Kidney (tissue), 14 donors: ENCODE results near the gene PDHX. TPM values are rescaled to one million over a fixed set of nuclear protein-coding genes. Genes with fewer than 3 reads are reported as not detected.
A peak's percentile ranks its signal among the peaks of the same experiment; 100 is the strongest.

ENCODE experiments used
- DNase-seq, 5 donors: peaks; one replicate each; pipeline ENCODE4 v3.0.0-alpha.2; 2013 to 2020
- FAIRE-seq: peaks from 2 replicates; lab custom pipeline; 2012; peaks lifted over from hg19 to GRCh38; lab: Jason Lieb, UNC
- H3K27ac ChIP-seq, 2 donors: one replicate each; pipeline ENCODE4 v1.7.0; 2013; ENCODE audit warnings: low read depth in 2 of 2, low read length in 2 of 2, inconsistent platforms in 1 of 2
- H3K27me3 ChIP-seq: one replicate; pipeline ENCODE4 v1.7.1; 2013; ENCODE audit warnings: low read length, inconsistent platforms; ENCODE audit not compliant: control insufficient read depth, insufficient read depth
- H3K36me3 ChIP-seq, 3 donors: one replicate each; pipeline versions ENCODE4 v1.7.0 to v1.7.1; 2013; ENCODE audit warnings: low read length in 3 of 3, control low read depth in 1 of 3, inconsistent platforms in 1 of 3; ENCODE audit not compliant: insufficient read depth in 3 of 3, control insufficient read depth in 2 of 3
- H3K4me1 ChIP-seq, 3 donors: one replicate each; pipeline versions ENCODE4 v1.7.0 to v1.7.1; 2013; ENCODE audit warnings: low read length in 3 of 3, inconsistent platforms in 1 of 3, low read depth in 1 of 3; ENCODE audit not compliant: control insufficient read depth in 2 of 3, insufficient read depth in 2 of 3
- H3K4me3 ChIP-seq, 3 donors: one replicate each; pipeline versions ENCODE4 v1.7.0 to v1.8.1; 2013; ENCODE audit warnings: low read length in 3 of 3, control low read depth in 1 of 3, inconsistent platforms in 1 of 3
- H3K9ac ChIP-seq, 3 donors: one replicate each; pipeline versions ENCODE4 v1.7.0 to v1.7.1; 2013; ENCODE audit warnings: low read length in 3 of 3, control low read depth in 1 of 3, inconsistent platforms in 1 of 3
- H3K9me3 ChIP-seq, 3 donors: one replicate each; pipeline versions ENCODE4 v1.7.0 to v1.7.1; 2013; ENCODE audit warnings: low read length in 3 of 3, control low read depth in 1 of 3, inconsistent platforms in 1 of 3; ENCODE audit not compliant: control insufficient read depth in 2 of 3, insufficient read depth in 1 of 3
- intact Hi-C: fragments of 100-400 bp; cut with DNase I; formaldehyde crosslinking; loops from one replicate; pipeline ENCODE4 v1.11.1; 2022
- polyA plus RNA-seq: library from polyadenylated mRNA; stranded (reverse); fragments of 350-450 nt; fragmentation: Illumina TruSeq; extraction: RNeasy Lipid Tissue Mini Kit (QIAGEN cat#74804); gene quantifications from one replicate; pipeline ENCODE4 v1.2.3, GENCODE V29; 2014; ENCODE audit warnings: low read depth, low replicate concordance; ENCODE audit not compliant: insufficient read depth
- total RNA-seq: library from RNA; stranded (reverse); fragmentation: NEBNext Ultra II Directional; extraction: Animal tissue kit (Norgen Biotek cat#: 25700); gene quantifications from one replicate; pipeline ENCODE4 v1.2.1, GENCODE V29; 2021
- TF ChIP-seq, protein P1 (sequence below): IDR thresholded peaks from 3 replicates; pipeline ENCODE4 v1.5.1; 2012; ENCODE audit warnings: mild to moderate bottlenecking, moderate library complexity, borderline replicate concordance; ENCODE audit not compliant: insufficient read depth; ENCODE audit errors: extremely low read depth
- donor health status: control.
- donor health status: control.
- donor health status: control.
- donor health status: control.
- donor health status: control.
- donor health status: DM: yes; HTN: yes; CAD: no.
- donor health status: Normal renal cell carcinoma (clear cell type).

The PDHX gene
- total and polyA plus RNA-seq, 2 donors from 2014 or later = 29.6 to 32.6 TPM

DNA sequence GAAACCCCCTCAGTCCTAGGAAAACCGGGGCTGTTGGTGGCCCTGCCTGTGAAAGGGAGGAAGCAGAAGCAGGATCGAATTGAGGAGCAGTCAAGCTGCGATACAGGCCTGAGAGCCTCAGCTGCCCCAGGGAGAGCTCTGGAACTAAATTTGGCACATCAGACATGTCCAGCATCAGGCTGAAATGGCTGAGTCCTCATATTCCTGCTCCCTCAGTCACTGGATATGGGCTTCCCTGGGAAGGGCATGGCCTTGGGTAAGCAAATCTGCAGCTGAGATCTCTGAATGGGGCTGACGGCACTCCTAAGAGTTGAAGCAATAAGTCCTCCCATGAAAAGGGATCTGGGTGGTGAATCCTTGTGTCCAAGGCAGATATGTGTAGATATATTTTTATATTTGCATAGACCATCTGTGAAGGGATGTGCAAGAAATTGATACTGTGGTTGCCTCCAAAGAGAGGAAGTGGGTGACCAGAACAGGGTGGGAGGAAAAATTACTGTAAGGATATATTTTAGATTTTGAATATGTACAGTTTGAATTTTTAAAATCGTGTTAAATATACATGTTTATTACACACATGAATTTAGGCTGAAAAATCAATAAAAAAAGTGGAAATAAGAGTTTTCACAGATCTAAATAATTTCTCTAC is 45.7 kb upstream of the PDHX start:
- Histone ChIP-seq H3K27me3 (no peaks in the 10 kb centered on the region), H3K9me3 (no peaks in the 10 kb centered on the region), H3K4me1 (no peaks in the 10 kb centered on the region), H3K36me3 (no peaks in the 10 kb centered on the region), H3K27ac (no peak overlapping the region), H3K4me3 (no peak overlapping the region), H3K9ac (no peak overlapping the region)
- DNase-seq (peak in 1 of 5 donors; percentile 20), FAIRE-seq (no peak)
- TF ChIP-seq, protein P1, sequence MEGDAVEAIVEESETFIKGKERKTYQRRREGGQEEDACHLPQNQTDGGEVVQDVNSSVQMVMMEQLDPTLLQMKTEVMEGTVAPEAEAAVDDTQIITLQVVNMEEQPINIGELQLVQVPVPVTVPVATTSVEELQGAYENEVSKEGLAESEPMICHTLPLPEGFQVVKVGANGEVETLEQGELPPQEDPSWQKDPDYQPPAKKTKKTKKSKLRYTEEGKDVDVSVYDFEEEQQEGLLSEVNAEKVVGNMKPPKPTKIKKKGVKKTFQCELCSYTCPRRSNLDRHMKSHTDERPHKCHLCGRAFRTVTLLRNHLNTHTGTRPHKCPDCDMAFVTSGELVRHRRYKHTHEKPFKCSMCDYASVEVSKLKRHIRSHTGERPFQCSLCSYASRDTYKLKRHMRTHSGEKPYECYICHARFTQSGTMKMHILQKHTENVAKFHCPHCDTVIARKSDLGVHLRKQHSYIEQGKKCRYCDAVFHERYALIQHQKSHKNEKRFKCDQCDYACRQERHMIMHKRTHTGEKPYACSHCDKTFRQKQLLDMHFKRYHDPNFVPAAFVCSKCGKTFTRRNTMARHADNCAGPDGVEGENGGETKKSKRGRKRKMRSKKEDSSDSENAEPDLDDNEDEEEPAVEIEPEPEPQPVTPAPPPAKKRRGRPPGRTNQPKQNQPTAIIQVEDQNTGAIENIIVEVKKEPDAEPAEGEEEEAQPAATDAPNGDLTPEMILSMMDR = no peak
- intact Hi-C loops = no loop called here

GRCh38 chr11:34874202-34874601 is 42.2 kb upstream of the PDHX start:
- Histone ChIP-seq H3K4me3 (no peak overlapping the region), H3K27ac (no peak overlapping the region), H3K4me1 (no peaks in the 10 kb centered on the region), H3K36me3 (no peaks in the 10 kb centered on the region), H3K9ac (no peak overlapping the region), H3K27me3 (no peaks in the 10 kb centered on the region), H3K9me3 (no peaks in the 10 kb centered on the region)
- TF ChIP-seq, protein P1 = no peak
- DNase-seq (no peak), FAIRE-seq (no peak)
- intact Hi-C loops = no loop called here

- no peak overlapping the region for H3K4me3 ChIP-seq
- TF ChIP-seq, protein P1 = no peak
- H3K27me3 ChIP-seq = no peaks in the 10 kb centered on the region
- FAIRE-seq (no peak), DNase-seq (no peak)
- intact Hi-C loops = no loop called here
- H3K9me3 ChIP-seq = no peaks in the 10 kb centered on the region
- no peak overlapping the region for H3K27ac ChIP-seq
- H3K9ac ChIP-seq = no peak overlapping the region
- no peaks in the 10 kb centered on the region for H3K4me1 ChIP-seq
- H3K36me3 ChIP-seq = peaks cover 0 to 4% (median 0%) of the 10 kb centered on the region in 3 donors
These were observed 38.9 kb upstream of the PDHX start for GRCh38 chr11:34877375-34877975.
